SIG-M5 treated with dmso at 0.1 percent for 504 hours (cell line): Measurements from ENCODE around the gene ZNF581.

Source experiments
- DNase-seq: peaks from one replicate; lab custom pipeline; 2025; ENCODE audit not compliant: unreplicated experiment; lab: John Stamatoyannopoulos, UW

The ZNF581 gene

GRCh38 chr19:55625004-55625326, 18.5 kb upstream of the ZNF581 start:
- DNase-seq = no peak

GRCh38 chr19:55626350-55626749, 17.1 kb upstream of the ZNF581 start:
- DNase-seq = no peak

GRCh38 chr19:55632463-55632834, 11.0 kb upstream of the ZNF581 start:
- peak; percentile 92 for DNase-seq

- peak; percentile 36 for DNase-seq
Observed at GRCh38 chr19:55633861-55634260, 9.6 kb upstream of the ZNF581 start.

GRCh38 chr19:55635334-55635717, 8.1 kb upstream of the ZNF581 start:
- DNase-seq = no peak

- no peak for DNase-seq
Observed at GRCh38 chr19:55635856-55636440, 7.5 kb upstream of the ZNF581 start.

GRCh38 chr19:55636723-55637122, 6.7 kb upstream of the ZNF581 start:
- no peak for DNase-seq

- no peak for DNase-seq
Observed at GRCh38 chr19:55637534-55637933, 5.9 kb upstream of the ZNF581 start.

GRCh38 chr19:55638864-55639359, 4.5 kb upstream of the ZNF581 start:
- DNase-seq = peak; percentile 58

GRCh38 chr19:55640043-55640576, 3.3 kb upstream of the ZNF581 start:
- DNase-seq = no peak

- DNase-seq = peak; percentile 31
Observed at GRCh38 chr19:55640577-55641425, 2.6 kb upstream of the ZNF581 start, which contains the start of gene ZNF580. ZNF580 (plus strand) TSS chr19:55641002; CDS start chr19:55642509, 1,507 bp downstream.

GRCh38 chr19:55641426-55642152, 1.9 kb upstream of the ZNF581 start:
- DNase-seq = peak; percentile 54

- peak; percentile 54 for DNase-seq
Observed at GRCh38 chr19:55642153-55643002, 1.1 kb upstream of the ZNF581 start.

- DNase-seq = no peak
Observed at GRCh38 chr19:55643887-55644176, 383 bp downstream of the ZNF581 start.

GRCh38 chr19:55644191-55644833, 863 bp downstream of the ZNF581 start:
- no peak for DNase-seq

- no peak for DNase-seq
Observed at GRCh38 chr19:55644842-55645511, 1.5 kb downstream of the ZNF581 start.

- DNase-seq = no peak
Observed at GRCh38 chr19:55645512-55645881, 2.0 kb downstream of the ZNF581 start.

GRCh38 chr19:55646889-55647731, 3.7 kb downstream of the ZNF581 start:
- DNase-seq = no peak
